Coronary artery (tissue), 2 donors: ENCODE data around the gene MOB3B.

Source experiments
- DNase-seq: peaks from one replicate; pipeline ENCODE4 v3.0.0-alpha.2; 2017; ENCODE audit warnings: low spot score
- H3K27ac ChIP-seq, 2 donors: fragments of 200-600 bp; sonication (generic); one replicate each; pipeline ENCODE4 v1.5.1; 2016 to 2019
- H3K4me3 ChIP-seq: fragments of 200-600 bp; sonication (generic); 2 replicates; pipeline ENCODE4 v1.5.1; 2016; ENCODE audit warnings: mild to moderate bottlenecking, moderate library complexity
- TF ChIP-seq, protein P1 (sequence below): fragments of 200-600 bp; sonication (generic); IDR thresholded peaks from one replicate; pipeline ENCODE4 v1.5.1; 2019; ENCODE audit warnings: antibody characterized with exemption

Gene MOB3B

DNA sequence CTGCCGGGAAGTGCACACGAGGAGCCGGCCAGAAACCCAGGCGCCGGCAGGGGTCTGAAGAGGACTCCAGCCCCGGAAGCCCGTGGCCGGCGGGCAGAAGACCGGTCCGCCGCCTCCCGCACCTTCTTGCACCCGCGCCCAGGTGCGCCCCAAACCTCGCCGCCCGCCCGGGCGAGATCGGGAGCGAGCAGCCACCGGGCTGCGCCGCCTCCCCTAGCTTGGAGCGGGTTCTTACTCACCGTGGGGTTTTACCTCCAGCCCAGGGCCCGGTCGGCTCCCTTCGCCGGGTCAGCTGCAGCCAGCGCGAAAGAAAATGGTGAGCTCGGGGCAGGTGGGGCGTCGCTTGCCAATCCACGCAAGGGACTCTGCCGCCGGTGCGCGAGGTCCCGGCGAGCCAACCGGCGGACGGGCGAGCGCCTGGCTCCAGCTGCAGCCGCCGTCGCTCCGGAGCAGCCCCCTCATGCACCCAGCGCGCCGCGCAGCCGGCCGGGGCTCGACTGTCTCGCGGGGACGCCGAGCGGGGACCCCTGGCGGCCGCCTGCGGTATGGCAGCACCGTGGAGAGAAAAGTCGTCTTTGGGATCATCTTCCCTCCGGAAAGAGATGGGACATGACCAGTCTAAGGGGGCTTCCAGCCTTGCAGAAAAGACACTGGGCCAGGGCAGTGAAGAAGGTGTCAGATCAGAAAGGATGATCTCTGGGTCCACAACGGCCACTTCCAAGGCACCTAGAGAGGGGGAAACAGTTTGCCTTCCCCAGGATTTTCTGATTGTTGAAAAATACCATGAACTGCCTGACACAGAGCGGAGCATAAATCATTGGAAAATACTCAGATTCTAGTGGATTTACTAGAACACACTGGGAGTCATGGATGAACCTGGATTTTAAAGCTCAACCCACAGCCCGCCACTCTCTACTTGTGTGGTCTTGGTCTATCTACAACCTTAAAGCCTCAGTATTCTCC is at the start of gene MOB3B:
Gene MOB3B (minus strand): TSS at position 499 of the 963 bp plus-strand sequence. CDS start 74,264 bp downstream, outside the sequence.
- Histone ChIP-seq H3K4me3 (peak within 1 kb of the TSS; percentile 93), H3K27ac (peak within 1 kb of the TSS; percentile 85 to 94)
- peak; percentile 85 for DNase-seq
- TF ChIP-seq, protein P1, sequence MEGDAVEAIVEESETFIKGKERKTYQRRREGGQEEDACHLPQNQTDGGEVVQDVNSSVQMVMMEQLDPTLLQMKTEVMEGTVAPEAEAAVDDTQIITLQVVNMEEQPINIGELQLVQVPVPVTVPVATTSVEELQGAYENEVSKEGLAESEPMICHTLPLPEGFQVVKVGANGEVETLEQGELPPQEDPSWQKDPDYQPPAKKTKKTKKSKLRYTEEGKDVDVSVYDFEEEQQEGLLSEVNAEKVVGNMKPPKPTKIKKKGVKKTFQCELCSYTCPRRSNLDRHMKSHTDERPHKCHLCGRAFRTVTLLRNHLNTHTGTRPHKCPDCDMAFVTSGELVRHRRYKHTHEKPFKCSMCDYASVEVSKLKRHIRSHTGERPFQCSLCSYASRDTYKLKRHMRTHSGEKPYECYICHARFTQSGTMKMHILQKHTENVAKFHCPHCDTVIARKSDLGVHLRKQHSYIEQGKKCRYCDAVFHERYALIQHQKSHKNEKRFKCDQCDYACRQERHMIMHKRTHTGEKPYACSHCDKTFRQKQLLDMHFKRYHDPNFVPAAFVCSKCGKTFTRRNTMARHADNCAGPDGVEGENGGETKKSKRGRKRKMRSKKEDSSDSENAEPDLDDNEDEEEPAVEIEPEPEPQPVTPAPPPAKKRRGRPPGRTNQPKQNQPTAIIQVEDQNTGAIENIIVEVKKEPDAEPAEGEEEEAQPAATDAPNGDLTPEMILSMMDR: peak; percentile 95

DNA sequence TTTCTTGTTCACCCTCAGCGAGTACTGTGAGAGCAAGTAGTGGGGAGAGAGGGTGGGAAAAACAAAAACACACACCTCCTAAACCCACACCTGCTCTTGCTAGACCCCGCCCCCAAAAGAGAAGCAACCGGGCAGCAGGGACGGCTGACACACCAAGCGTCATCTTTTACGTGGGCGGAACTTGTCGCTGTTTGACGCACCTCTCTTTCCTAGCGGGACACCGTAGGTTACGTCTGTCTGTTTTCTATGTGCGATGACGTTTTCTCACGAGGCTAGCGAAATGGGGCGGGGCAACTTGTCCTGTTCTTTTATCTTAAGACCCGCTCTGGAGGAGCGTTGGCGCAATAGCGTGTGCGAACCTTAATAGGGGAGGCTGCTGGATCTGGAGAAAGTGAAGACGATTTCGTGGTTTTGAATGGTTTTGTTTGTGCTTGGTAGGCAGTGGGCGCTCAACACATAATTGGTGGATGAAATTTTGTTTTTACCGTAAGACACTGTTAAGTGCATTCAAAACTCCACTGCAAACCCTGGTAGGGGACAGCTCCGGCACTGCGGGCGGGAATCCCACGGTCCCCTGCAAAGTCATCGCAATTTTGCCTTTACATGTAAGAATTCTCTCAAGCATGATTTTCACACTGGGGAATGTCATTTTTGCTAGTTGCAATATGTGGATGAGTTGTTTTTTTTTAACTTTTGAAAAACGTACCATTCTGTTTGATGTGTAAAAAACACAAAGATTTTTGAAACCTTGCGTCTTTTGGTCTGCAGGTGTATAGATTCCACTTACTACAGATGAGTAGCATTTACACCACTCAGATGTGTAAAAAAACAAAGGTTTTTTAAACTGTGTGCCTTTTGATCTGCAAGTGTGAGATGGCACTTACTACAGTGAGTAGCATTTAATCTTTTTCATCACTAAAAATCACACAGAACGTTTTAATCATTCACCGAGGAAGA is 44.3 kb upstream of the MOB3B start:
- H3K27ac ChIP-seq: peak overlapping the region; percentile 97
- peak overlapping the region; percentile 81 for H3K4me3 ChIP-seq
- TF ChIP-seq, protein P1: no peak
- peak; percentile 99 for DNase-seq

DNA sequence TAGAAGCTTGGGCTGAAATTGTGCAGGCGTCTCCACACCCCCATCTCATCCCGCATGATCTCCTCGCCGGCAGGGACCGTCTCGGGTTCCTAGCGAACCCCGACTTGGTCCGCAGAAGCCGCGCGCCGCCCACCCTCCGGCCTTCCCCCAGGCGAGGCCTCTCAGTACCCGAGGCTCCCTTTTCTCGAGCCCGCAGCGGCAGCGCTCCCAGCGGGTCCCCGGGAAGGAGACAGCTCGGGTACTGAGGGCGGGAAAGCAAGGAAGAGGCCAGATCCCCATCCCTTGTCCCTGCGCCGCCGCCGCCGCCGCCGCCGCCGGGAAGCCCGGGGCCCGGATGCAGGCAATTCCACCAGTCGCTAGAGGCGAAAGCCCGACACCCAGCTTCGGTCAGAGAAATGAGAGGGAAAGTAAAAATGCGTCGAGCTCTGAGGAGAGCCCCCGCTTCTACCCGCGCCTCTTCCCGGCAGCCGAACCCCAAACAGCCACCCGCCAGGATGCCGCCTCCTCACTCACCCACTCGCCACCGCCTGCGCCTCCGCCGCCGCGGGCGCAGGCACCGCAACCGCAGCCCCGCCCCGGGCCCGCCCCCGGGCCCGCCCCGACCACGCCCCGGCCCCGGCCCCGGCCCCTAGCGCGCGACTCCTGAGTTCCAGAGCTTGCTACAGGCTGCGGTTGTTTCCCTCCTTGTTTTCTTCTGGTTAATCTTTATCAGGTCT is 43.5 kb upstream of the MOB3B start, which contains the start of gene C9orf72:
Gene C9orf72 (minus strand): TSS at position 564 of the 716 bp plus-strand sequence. CDS start 6,361 bp downstream, outside the sequence.
- Histone ChIP-seq H3K4me3 (peak within 1 kb of the TSS; percentile 81), H3K27ac (peak within 1 kb of the TSS; percentile 97)
- TF ChIP-seq, protein P1: no peak
- DNase-seq: peak; percentile 91

DNA sequence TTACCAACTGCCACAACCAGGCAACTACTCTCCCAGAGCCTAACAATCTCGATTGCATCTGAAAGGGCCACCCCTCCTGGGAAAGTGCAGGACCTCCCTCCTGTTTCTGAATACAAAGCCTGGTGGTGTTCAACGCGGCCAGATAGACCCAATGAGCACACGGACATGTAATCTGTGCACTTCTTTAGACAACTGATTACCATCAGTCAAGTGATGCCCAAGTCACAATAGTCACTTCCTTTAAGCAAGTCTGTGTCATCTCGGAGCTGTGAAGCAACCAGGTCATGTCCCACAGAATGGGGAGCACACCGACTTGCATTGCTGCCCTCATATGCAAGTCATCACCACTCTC is 42.9 kb upstream of the MOB3B start:
- peak overlapping the region; percentile 81 for H3K4me3 ChIP-seq
- no peak for DNase-seq
- TF ChIP-seq, protein P1: no peak
- peak overlapping the region; percentile 97 for H3K27ac ChIP-seq

DNA sequence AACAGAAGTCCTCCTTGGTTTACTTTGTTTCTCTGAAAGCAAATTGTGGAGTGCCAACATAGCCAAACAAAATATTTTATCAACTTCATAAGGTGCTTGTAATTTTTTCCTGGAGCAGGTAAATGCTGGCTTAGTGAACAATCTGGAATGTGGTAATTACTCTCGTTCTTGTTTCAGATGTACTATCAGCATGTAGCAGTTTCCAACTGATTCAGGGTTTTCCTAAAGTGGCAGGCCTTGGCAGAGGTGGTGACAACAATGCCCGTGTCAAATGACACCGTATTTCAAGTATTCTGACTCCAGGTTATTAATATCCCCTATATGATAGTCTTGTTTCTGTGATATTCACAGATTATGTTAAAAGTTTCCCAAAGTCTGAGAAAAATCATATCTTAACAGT is 42.4 kb upstream of the MOB3B start:
- H3K27ac ChIP-seq: peak overlapping the region; percentile 97
- DNase-seq: no peak
- TF ChIP-seq, protein P1: no peak
- peak overlapping the region; percentile 81 for H3K4me3 ChIP-seq

DNA sequence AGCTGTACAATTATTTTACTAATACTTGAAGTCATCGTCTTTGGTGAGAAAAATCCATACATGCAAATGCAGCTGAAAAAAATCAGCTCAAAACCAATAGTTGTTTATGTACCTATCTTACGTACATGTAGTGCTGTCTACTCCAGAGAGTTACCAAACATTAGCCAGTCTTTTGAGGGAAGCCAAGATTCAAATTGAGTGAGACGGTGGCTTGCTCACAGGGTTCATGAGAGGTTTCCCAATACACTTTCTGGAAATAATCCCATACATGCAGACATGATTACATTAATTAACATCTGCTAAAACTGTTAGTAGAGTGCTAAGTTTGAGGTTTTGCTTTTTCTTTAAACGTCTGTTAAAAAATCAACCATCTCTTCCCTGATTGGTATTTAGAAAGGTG is 41.4 kb upstream of the MOB3B start:
- Histone ChIP-seq H3K4me3 (no peak overlapping the region), H3K27ac (no peak overlapping the region)
- DNase-seq: no peak
- TF ChIP-seq, protein P1: no peak
